Mesendoderm (in vitro differentiated cells): Measurements from ENCODE around the gene EIF3D.

Experiments
- DNase-seq: peaks from one replicate; pipeline ENCODE4 v3.0.0; 2013
- H2AK5ac ChIP-seq: 2 replicates; pipeline ENCODE4 v1.6.1; 2013; ENCODE audit warnings: low read length, inconsistent platforms
- H2BK120ac ChIP-seq: 2 replicates; pipeline ENCODE4 v1.6.1; 2013; ENCODE audit warnings: low read depth, mild to moderate bottlenecking, low read length, moderate library complexity, mixed read lengths
- H2BK15ac ChIP-seq: replicated peaks from 2 replicates; pipeline ENCODE4 v1.6.1; 2013; ENCODE audit warnings: low read depth, mild to moderate bottlenecking, moderate library complexity
- H2BK5ac ChIP-seq: 2 replicates; pipeline ENCODE4 v1.6.1; 2013; ENCODE audit warnings: low read length, inconsistent platforms
- H3K18ac ChIP-seq: 2 replicates; pipeline ENCODE4 v1.6.1; 2013; ENCODE audit warnings: mild to moderate bottlenecking, low read length, mixed read lengths
- H3K23ac ChIP-seq: one replicate; pipeline ENCODE4 v1.6.1; 2013; ENCODE audit warnings: low read length
- H3K27ac ChIP-seq: 2 replicates; pipeline ENCODE4 v1.5.1; 2013; ENCODE audit warnings: low read depth, mild to moderate bottlenecking, inconsistent platforms, low read length, moderate library complexity
- H3K27me3 ChIP-seq: 2 replicates; pipeline ENCODE4 v1.6.1; 2013; ENCODE audit warnings: low read length, control low read depth, mild to moderate bottlenecking, inconsistent platforms; ENCODE audit not compliant: insufficient read depth, poor library complexity
- H3K36me3 ChIP-seq: 2 replicates; pipeline ENCODE4 v1.6.1; 2013; ENCODE audit warnings: low read length, inconsistent platforms; ENCODE audit not compliant: control insufficient read depth, insufficient read depth
- H3K4ac ChIP-seq: one replicate; pipeline ENCODE4 v1.6.1; 2013; ENCODE audit warnings: low read depth, mild to moderate bottlenecking, low read length, moderate library complexity
- H3K4me1 ChIP-seq: 2 replicates; pipeline ENCODE4 v1.6.1; 2013; ENCODE audit warnings: low read depth, low read length, inconsistent platforms; ENCODE audit not compliant: control insufficient read depth
- H3K4me2 ChIP-seq: 2 replicates; pipeline ENCODE4 v1.6.1; 2013; ENCODE audit warnings: low read length
- H3K4me3 ChIP-seq: 2 replicates; pipeline ENCODE4 v1.5.1; 2013; ENCODE audit warnings: mild to moderate bottlenecking, low read length
- H3K56ac ChIP-seq: one replicate; pipeline ENCODE4 v1.6.1; 2013; ENCODE audit warnings: low read length
- H3K79me1 ChIP-seq: 2 replicates; pipeline ENCODE4 v1.6.1; 2013; ENCODE audit warnings: low read length, inconsistent platforms
- H3K79me2 ChIP-seq: 2 replicates; pipeline ENCODE4 v1.6.1; 2013; ENCODE audit warnings: mild to moderate bottlenecking, low read length; ENCODE audit not compliant: control insufficient read depth, insufficient read depth
- H3K9ac ChIP-seq: 2 replicates; pipeline ENCODE4 v1.6.1; 2013; ENCODE audit warnings: low read length, inconsistent platforms
- H4K5ac ChIP-seq: one replicate; pipeline ENCODE4 v1.6.1; 2013; ENCODE audit warnings: low read length
- H4K8ac ChIP-seq: one replicate; pipeline ENCODE4 v1.6.1; 2013; ENCODE audit warnings: low read depth, mild to moderate bottlenecking, control low read depth, low read length, moderate library complexity
- WGBS: extraction: QIAGEN DNeasy Blood & Tissue Kit; methylation state at CpG from one replicate; pipeline ENCODE4 v1.1.7; 2013; ENCODE audit warnings: low lambda C conversion rate, missing lambda C conversion rate; ENCODE audit not compliant: insufficient coverage; ENCODE audit errors: extremely low coverage; 5-methylcytosine and 5-hydroxymethylcytosine counted together

Gene EIF3D

GRCh38 chr22:36549033-36549432 lies 20.1 kb upstream of the EIF3D start:
- DNase-seq: no peak
- Histone ChIP-seq H3K18ac (no peak overlapping the region), H3K4me1 (no peaks in the 10 kb centered on the region), H4K8ac (no peak overlapping the region), H3K56ac (peak overlapping the region; percentile 39), H3K4ac (peak overlapping the region; percentile 17), H2BK5ac (no peak overlapping the region), H3K36me3 (no peaks in the 10 kb centered on the region), H3K79me1 (no peaks in the 10 kb centered on the region), H3K79me2 (no peaks in the 10 kb centered on the region), H4K5ac (no peak overlapping the region), H3K9ac (peak overlapping the region; percentile 8), H2BK15ac (no peak overlapping the region), H3K4me2 (no peak overlapping the region), H3K27me3 (no peaks in the 10 kb centered on the region), H3K27ac (no peak overlapping the region), H2BK120ac (no peak overlapping the region), H3K4me3 (no peak overlapping the region), H3K23ac (no peak overlapping the region), H2AK5ac (no peak overlapping the region)
- WGBS: no CpG with 5 or more reads among the region's 5 CpGs

- no peaks in the 10 kb centered on the region for H3K36me3 ChIP-seq
- no peaks in the 10 kb centered on the region for H3K79me2 ChIP-seq
- DNase-seq: peak; percentile 35
- H3K56ac ChIP-seq: peak overlapping the region; percentile 39
- H2BK15ac ChIP-seq: no peak overlapping the region
- H3K4me2 ChIP-seq: no peak overlapping the region
- H3K23ac ChIP-seq: no peak overlapping the region
- no peak overlapping the region for H3K4me3 ChIP-seq
- H2BK120ac ChIP-seq: no peak overlapping the region
- no peak overlapping the region for H3K27ac ChIP-seq
- H2AK5ac ChIP-seq: no peak overlapping the region
- H3K9ac ChIP-seq: peak overlapping the region; percentile 8
- no peaks in the 10 kb centered on the region for H3K4me1 ChIP-seq
- no peak overlapping the region for H4K5ac ChIP-seq
- H3K4ac ChIP-seq: peak overlapping the region; percentile 17
- no peaks in the 10 kb centered on the region for H3K79me1 ChIP-seq
- H3K18ac ChIP-seq: no peak overlapping the region
- WGBS: no CpG with 5 or more reads among the region's 14 CpGs
- H3K27me3 ChIP-seq: no peaks in the 10 kb centered on the region
- no peak overlapping the region for H4K8ac ChIP-seq
- H2BK5ac ChIP-seq: no peak overlapping the region
Measured at GRCh38 chr22:36548606-36549005, 19.6 kb upstream of the EIF3D start.

- H3K27ac ChIP-seq: no peak overlapping the region
- H4K8ac ChIP-seq: no peak overlapping the region
- no peak overlapping the region for H2AK5ac ChIP-seq
- H3K79me2 ChIP-seq: no peaks in the 10 kb centered on the region
- no peak overlapping the region for H3K56ac ChIP-seq
- no peak overlapping the region for H3K18ac ChIP-seq
- H4K5ac ChIP-seq: no peak overlapping the region
- no peak overlapping the region for H3K4me3 ChIP-seq
- no peak overlapping the region for H2BK5ac ChIP-seq
- no peaks in the 10 kb centered on the region for H3K79me1 ChIP-seq
- DNase-seq: peak; percentile 85
- no peaks in the 10 kb centered on the region for H3K27me3 ChIP-seq
- H3K36me3 ChIP-seq: no peaks in the 10 kb centered on the region
- H3K9ac ChIP-seq: no peak overlapping the region
- no peaks in the 10 kb centered on the region for H3K4me1 ChIP-seq
- no peak overlapping the region for H2BK120ac ChIP-seq
- H3K4ac ChIP-seq: no peak overlapping the region
- no peak overlapping the region for H3K23ac ChIP-seq
- H3K4me2 ChIP-seq: no peak overlapping the region
- no peak overlapping the region for H2BK15ac ChIP-seq
- no CpG with 5 or more reads among the region's 6 CpGs for WGBS
Measured at GRCh38 chr22:36546932-36547331, 18.0 kb upstream of the EIF3D start.

GRCh38 chr22:36546092-36546804 lies 17.3 kb upstream of the EIF3D start:
- H3K23ac ChIP-seq: no peak overlapping the region
- H3K4me3 ChIP-seq: no peak overlapping the region
- no peaks in the 10 kb centered on the region for H3K36me3 ChIP-seq
- no peak overlapping the region for H3K9ac ChIP-seq
- H2BK120ac ChIP-seq: no peak overlapping the region
- H3K4ac ChIP-seq: no peak overlapping the region
- no CpG with 5 or more reads among the region's 23 CpGs for WGBS
- no peak overlapping the region for H2AK5ac ChIP-seq
- H3K4me1 ChIP-seq: no peaks in the 10 kb centered on the region
- H3K18ac ChIP-seq: no peak overlapping the region
- H2BK5ac ChIP-seq: no peak overlapping the region
- DNase-seq: peak; percentile 90
- no peaks in the 10 kb centered on the region for H3K79me2 ChIP-seq
- H3K79me1 ChIP-seq: no peaks in the 10 kb centered on the region
- peak overlapping the region; percentile 69 for H3K56ac ChIP-seq
- H2BK15ac ChIP-seq: no peak overlapping the region
- H4K5ac ChIP-seq: no peak overlapping the region
- H3K27ac ChIP-seq: no peak overlapping the region
- H3K27me3 ChIP-seq: no peaks in the 10 kb centered on the region
- H4K8ac ChIP-seq: no peak overlapping the region
- H3K4me2 ChIP-seq: no peak overlapping the region

GRCh38 chr22:36544107-36544620 lies 15.2 kb upstream of the EIF3D start:
- H2BK120ac ChIP-seq: no peak overlapping the region
- no peak overlapping the region for H2BK15ac ChIP-seq
- H3K23ac ChIP-seq: no peak overlapping the region
- H3K4ac ChIP-seq: no peak overlapping the region
- no peak overlapping the region for H3K27ac ChIP-seq
- H3K4me3 ChIP-seq: no peak overlapping the region
- no peak overlapping the region for H3K56ac ChIP-seq
- no peaks in the 10 kb centered on the region for H3K4me1 ChIP-seq
- H2AK5ac ChIP-seq: no peak overlapping the region
- H3K36me3 ChIP-seq: no peaks in the 10 kb centered on the region
- no peak overlapping the region for H3K9ac ChIP-seq
- H4K8ac ChIP-seq: no peak overlapping the region
- H3K18ac ChIP-seq: no peak overlapping the region
- no CpG with 5 or more reads among the region's 11 CpGs for WGBS
- no peaks in the 10 kb centered on the region for H3K79me1 ChIP-seq
- no peak overlapping the region for H3K4me2 ChIP-seq
- no peaks in the 10 kb centered on the region for H3K27me3 ChIP-seq
- no peak overlapping the region for H2BK5ac ChIP-seq
- no peak for DNase-seq
- H3K79me2 ChIP-seq: no peaks in the 10 kb centered on the region
- no peak overlapping the region for H4K5ac ChIP-seq
